Mesendoderm (in vitro differentiated cells): Measurements from ENCODE around the gene KLHL20. TPM values are rescaled to one million over a fixed set of nuclear protein-coding genes. Genes with fewer than 3 reads are reported as not detected.
A peak's percentile ranks its signal among the peaks of the same experiment; 100 is the strongest.
"Not testable (repeated sequence)": the region's sequence is repeated elsewhere in the genome, so short reads cannot be mapped to it uniquely, and the experiment has no call there.

Source experiments
- DNase-seq: peaks from one replicate; pipeline ENCODE4 v3.0.0; 2013
- H2AK5ac ChIP-seq: 2 replicates; pipeline ENCODE4 v1.6.1; 2013; ENCODE audit warnings: low read length, inconsistent platforms
- H2BK120ac ChIP-seq: 2 replicates; pipeline ENCODE4 v1.6.1; 2013; ENCODE audit warnings: low read depth, mild to moderate bottlenecking, low read length, moderate library complexity, mixed read lengths
- H2BK15ac ChIP-seq: replicated peaks from 2 replicates; pipeline ENCODE4 v1.6.1; 2013; ENCODE audit warnings: low read depth, mild to moderate bottlenecking, moderate library complexity
- H2BK5ac ChIP-seq: 2 replicates; pipeline ENCODE4 v1.6.1; 2013; ENCODE audit warnings: low read length, inconsistent platforms
- H3K18ac ChIP-seq: 2 replicates; pipeline ENCODE4 v1.6.1; 2013; ENCODE audit warnings: mild to moderate bottlenecking, low read length, mixed read lengths
- H3K23ac ChIP-seq: one replicate; pipeline ENCODE4 v1.6.1; 2013; ENCODE audit warnings: low read length
- H3K27ac ChIP-seq: 2 replicates; pipeline ENCODE4 v1.5.1; 2013; ENCODE audit warnings: low read depth, mild to moderate bottlenecking, inconsistent platforms, low read length, moderate library complexity
- H3K27me3 ChIP-seq: 2 replicates; pipeline ENCODE4 v1.6.1; 2013; ENCODE audit warnings: low read length, control low read depth, mild to moderate bottlenecking, inconsistent platforms; ENCODE audit not compliant: insufficient read depth, poor library complexity
- H3K36me3 ChIP-seq: 2 replicates; pipeline ENCODE4 v1.6.1; 2013; ENCODE audit warnings: low read length, inconsistent platforms; ENCODE audit not compliant: control insufficient read depth, insufficient read depth
- H3K4ac ChIP-seq: one replicate; pipeline ENCODE4 v1.6.1; 2013; ENCODE audit warnings: low read depth, mild to moderate bottlenecking, low read length, moderate library complexity
- H3K4me1 ChIP-seq: 2 replicates; pipeline ENCODE4 v1.6.1; 2013; ENCODE audit warnings: low read depth, low read length, inconsistent platforms; ENCODE audit not compliant: control insufficient read depth
- H3K4me2 ChIP-seq: 2 replicates; pipeline ENCODE4 v1.6.1; 2013; ENCODE audit warnings: low read length
- H3K4me3 ChIP-seq: 2 replicates; pipeline ENCODE4 v1.5.1; 2013; ENCODE audit warnings: mild to moderate bottlenecking, low read length
- H3K56ac ChIP-seq: one replicate; pipeline ENCODE4 v1.6.1; 2013; ENCODE audit warnings: low read length
- H3K79me1 ChIP-seq: 2 replicates; pipeline ENCODE4 v1.6.1; 2013; ENCODE audit warnings: low read length, inconsistent platforms
- H3K79me2 ChIP-seq: 2 replicates; pipeline ENCODE4 v1.6.1; 2013; ENCODE audit warnings: mild to moderate bottlenecking, low read length; ENCODE audit not compliant: control insufficient read depth, insufficient read depth
- H3K9ac ChIP-seq: 2 replicates; pipeline ENCODE4 v1.6.1; 2013; ENCODE audit warnings: low read length, inconsistent platforms
- H4K5ac ChIP-seq: one replicate; pipeline ENCODE4 v1.6.1; 2013; ENCODE audit warnings: low read length
- H4K8ac ChIP-seq: one replicate; pipeline ENCODE4 v1.6.1; 2013; ENCODE audit warnings: low read depth, mild to moderate bottlenecking, control low read depth, low read length, moderate library complexity
- WGBS: extraction: QIAGEN DNeasy Blood & Tissue Kit; methylation state at CpG from one replicate; pipeline ENCODE4 v1.1.7; 2013; ENCODE audit warnings: low lambda C conversion rate, missing lambda C conversion rate; ENCODE audit not compliant: insufficient coverage; ENCODE audit errors: extremely low coverage; 5-methylcytosine and 5-hydroxymethylcytosine counted together
- polyA plus RNA-seq, 2 experiments: library from polyadenylated mRNA; stranded (reverse); fragments of 200-250 nt; gene quantifications; one replicate each; pipeline ENCODE4 v1.2.3, GENCODE V29; 2013

The KLHL20 gene
- polyA plus RNA-seq (2013, experiment 1 of 2) = 8.7 TPM
- 8.4 TPM for polyA plus RNA-seq (2013, experiment 2 of 2)

GRCh38 chr1:173714759-173715537 is at the start of gene KLHL20:
KLHL20 (plus strand) TSS chr1:173714981; CDS start chr1:173716044, 1,063 bp downstream.
- peak within 1 kb of the TSS; percentile 74 for H3K9ac ChIP-seq
- no peak within 1 kb of the TSS for H2BK15ac ChIP-seq
- peaks cover 2% of the 10 kb centered on the region for H3K79me1 ChIP-seq
- DNase-seq = peak; percentile 96
- no peak within 1 kb of the TSS for H3K4ac ChIP-seq
- no peak within 1 kb of the TSS for H2AK5ac ChIP-seq
- peak within 1 kb of the TSS; percentile 46 for H3K18ac ChIP-seq
- H4K8ac ChIP-seq = peak within 1 kb of the TSS; percentile 97
- no peak within 1 kb of the TSS for H3K23ac ChIP-seq
- no CpG with 5 or more reads among the region's 43 CpGs for WGBS
- no peak within 1 kb of the TSS for H2BK120ac ChIP-seq
- peak within 1 kb of the TSS; percentile 100 for H4K5ac ChIP-seq
- H3K56ac ChIP-seq = peak within 1 kb of the TSS; percentile 83
- no peaks in the 10 kb centered on the region for H3K4me1 ChIP-seq
- H3K4me2 ChIP-seq = peak within 1 kb of the TSS; percentile 41
- H2BK5ac ChIP-seq = no peak within 1 kb of the TSS
- H3K27me3 ChIP-seq = no peaks in the 10 kb centered on the region
- H3K4me3 ChIP-seq = peak within 1 kb of the TSS; percentile 86
- peak within 1 kb of the TSS; percentile 71 for H3K27ac ChIP-seq
- H3K36me3 ChIP-seq = no peaks in the 10 kb centered on the region
- H3K79me2 ChIP-seq = no peaks in the 10 kb centered on the region

DNA sequence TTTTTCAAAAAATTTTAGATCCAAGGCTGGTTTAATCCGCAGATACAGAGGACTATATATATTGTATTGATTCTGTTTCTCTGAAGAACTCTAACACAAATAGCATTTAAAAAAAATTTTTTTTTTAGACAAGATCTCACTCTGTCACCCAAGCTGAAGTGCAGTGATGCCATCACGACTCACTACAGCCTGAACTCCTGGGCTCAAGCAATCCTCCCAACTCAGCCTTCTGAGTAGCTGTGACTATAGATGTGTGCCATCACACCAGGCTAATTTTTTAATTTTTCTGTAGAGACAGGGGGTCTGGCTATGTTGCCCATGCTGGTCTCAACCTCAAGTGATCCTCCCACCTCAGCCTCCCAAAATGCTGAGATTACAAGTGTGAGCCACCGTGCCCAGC is 48.1 kb upstream of the KLHL20 start:
- Histone ChIP-seq H3K4me2 (no peak overlapping the region), H3K4me3 (no peak overlapping the region), H3K79me2 (no peaks in the 10 kb centered on the region), H3K9ac (no peak overlapping the region), H3K56ac (no peak overlapping the region), H4K5ac (no peak overlapping the region), H2BK5ac (no peak overlapping the region), H3K4ac (no peak overlapping the region), H3K27me3 (no peaks in the 10 kb centered on the region), H3K79me1 (no peaks in the 10 kb centered on the region), H4K8ac (no peak overlapping the region), H3K18ac (no peak overlapping the region), H2BK120ac (no peak overlapping the region), H3K23ac (no peak overlapping the region), H3K4me1 (peaks cover 2% of the 10 kb centered on the region), H3K27ac (no peak overlapping the region), H2BK15ac (no peak overlapping the region), H3K36me3 (no peaks in the 10 kb centered on the region), H2AK5ac (no peak overlapping the region)
- no CpG with 5 or more reads among the region's 3 CpGs for WGBS
- DNase-seq = no peak

GRCh38 chr1:173669491-173669941 is 45.3 kb upstream of the KLHL20 start, which contains the start of gene ANKRD45:
ANKRD45 (minus strand) TSS chr1:173669851; CDS start chr1:173659418, 10,433 bp downstream.
- Histone ChIP-seq H3K27ac (no peak within 1 kb of the TSS), H3K79me2 (no peaks in the 10 kb centered on the region), H3K56ac (peak within 1 kb of the TSS; percentile 87), H3K36me3 (no peaks in the 10 kb centered on the region), H3K23ac (no peak within 1 kb of the TSS), H4K8ac (no peak within 1 kb of the TSS), H2BK15ac (no peak within 1 kb of the TSS), H2AK5ac (no peak within 1 kb of the TSS), H3K4ac (no peak within 1 kb of the TSS), H3K18ac (no peak within 1 kb of the TSS), H2BK5ac (no peak within 1 kb of the TSS), H3K27me3 (no peaks in the 10 kb centered on the region), H3K9ac (peak within 1 kb of the TSS; percentile 65), H4K5ac (no peak within 1 kb of the TSS), H2BK120ac (no peak within 1 kb of the TSS), H3K4me2 (peak within 1 kb of the TSS; percentile 74), H3K4me1 (peaks cover 2% of the 10 kb centered on the region), H3K79me1 (no peaks in the 10 kb centered on the region), H3K4me3 (peak within 1 kb of the TSS; percentile 60)
- no CpG with 5 or more reads among the region's 33 CpGs for WGBS
- peak; percentile 93 for DNase-seq

GRCh38 chr1:173674496-173674895 is 40.3 kb upstream of the KLHL20 start:
- H3K4ac ChIP-seq, H3K79me1 ChIP-seq, H3K4me2 ChIP-seq, H2BK5ac ChIP-seq, H2AK5ac ChIP-seq, H2BK120ac ChIP-seq, H3K56ac ChIP-seq, H4K8ac ChIP-seq, DNase-seq, H3K23ac ChIP-seq, H3K27ac ChIP-seq, H3K9ac ChIP-seq, H3K27me3 ChIP-seq, H3K4me1 ChIP-seq, H3K4me3 ChIP-seq, H2BK15ac ChIP-seq, H3K79me2 ChIP-seq, H3K36me3 ChIP-seq, H4K5ac ChIP-seq, H3K18ac ChIP-seq: not testable (repeated sequence)
- WGBS = no CpG with 5 or more reads among the region's 2 CpGs

- not testable (repeated sequence) for H3K27ac ChIP-seq, H3K79me1 ChIP-seq, H2BK120ac ChIP-seq, H4K8ac ChIP-seq, H4K5ac ChIP-seq, H3K18ac ChIP-seq, H2AK5ac ChIP-seq, H3K4me3 ChIP-seq, H3K36me3 ChIP-seq, H3K23ac ChIP-seq, H3K4me2 ChIP-seq, H3K27me3 ChIP-seq, H3K4ac ChIP-seq, H3K4me1 ChIP-seq, H3K9ac ChIP-seq, DNase-seq, H2BK15ac ChIP-seq, H2BK5ac ChIP-seq, H3K56ac ChIP-seq, H3K79me2 ChIP-seq
- WGBS = no CpG with 5 or more reads among the region's 5 CpGs
Observed at GRCh38 chr1:173680152-173680551, 34.6 kb upstream of the KLHL20 start.
